Activated gamma-delta T cell treated with Interleukin-2 at 50 U/mL for 16 hours (primary cell): Measurements from ENCODE around the gene SERPINE2.

Experiments used
- DNase-seq: peaks from one replicate; pipeline ENCODE4 v3.0.0-alpha.2; 2020

The SERPINE2 gene

GRCh38 chr2:223937535-223937934 lies 101.6 kb downstream of the SERPINE2 start:
- no peak for DNase-seq

DNA sequence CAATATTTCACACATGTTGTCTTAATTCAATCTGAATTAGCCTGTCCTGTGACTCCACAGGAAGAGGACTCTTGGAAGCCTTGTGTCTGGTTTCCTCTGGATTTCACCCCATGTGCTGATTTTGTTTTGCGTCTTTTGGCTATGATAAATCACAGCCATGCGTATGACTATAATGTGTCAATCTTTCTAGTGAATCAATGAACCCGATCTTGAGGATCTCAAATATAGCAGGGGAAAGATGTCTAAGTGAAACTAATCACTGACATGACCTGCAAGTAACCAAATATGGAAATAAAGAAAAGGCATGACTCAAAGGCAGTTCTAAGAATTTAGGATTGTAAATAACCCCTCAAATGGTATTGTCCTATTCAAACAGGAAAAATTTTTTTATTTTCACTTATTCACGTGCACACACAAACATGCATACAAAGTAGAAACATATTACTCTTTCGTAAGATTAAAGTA lies 102.2 kb downstream of the SERPINE2 start:
- DNase-seq: no peak

DNA sequence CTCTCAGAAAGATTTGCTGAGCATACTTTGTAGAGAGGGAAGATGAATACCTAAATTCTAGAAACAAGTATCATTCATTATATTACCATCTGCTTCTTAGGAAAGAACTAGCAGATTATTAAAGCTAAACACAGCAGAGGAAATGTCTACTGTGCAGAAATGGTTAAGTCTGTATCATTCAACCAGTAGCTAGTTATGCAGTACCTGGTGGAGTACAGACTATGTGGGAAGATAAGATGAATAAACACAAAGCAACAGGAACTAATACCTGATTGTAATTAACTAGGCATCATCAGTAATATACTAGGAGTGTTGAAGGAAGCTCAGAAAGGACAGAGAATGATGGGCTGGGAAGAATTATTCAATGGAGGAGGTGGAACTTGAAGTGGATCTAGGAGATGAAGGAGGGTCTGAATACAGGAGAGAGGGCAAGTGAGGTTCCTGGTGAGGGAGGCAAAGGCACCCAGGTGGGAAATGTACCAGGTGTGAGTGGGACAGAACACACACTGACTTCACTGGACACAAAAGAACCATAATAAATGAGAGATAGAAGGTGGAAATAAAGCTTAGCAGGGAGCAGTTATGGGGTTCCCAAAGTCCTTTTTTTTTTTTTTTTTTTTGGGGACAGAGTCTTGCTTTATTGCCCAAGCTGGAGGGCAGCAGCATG lies 103.5 kb downstream of the SERPINE2 start:
- no peak for DNase-seq

GRCh38 chr2:223934870-223935269 lies 104.2 kb downstream of the SERPINE2 start:
- no peak for DNase-seq

- no peak for DNase-seq
These were observed 106.0 kb downstream of the SERPINE2 start for GRCh38 chr2:223932816-223933800.

GRCh38 chr2:223930103-223930976 lies 108.7 kb downstream of the SERPINE2 start:
- no peak for DNase-seq

DNA sequence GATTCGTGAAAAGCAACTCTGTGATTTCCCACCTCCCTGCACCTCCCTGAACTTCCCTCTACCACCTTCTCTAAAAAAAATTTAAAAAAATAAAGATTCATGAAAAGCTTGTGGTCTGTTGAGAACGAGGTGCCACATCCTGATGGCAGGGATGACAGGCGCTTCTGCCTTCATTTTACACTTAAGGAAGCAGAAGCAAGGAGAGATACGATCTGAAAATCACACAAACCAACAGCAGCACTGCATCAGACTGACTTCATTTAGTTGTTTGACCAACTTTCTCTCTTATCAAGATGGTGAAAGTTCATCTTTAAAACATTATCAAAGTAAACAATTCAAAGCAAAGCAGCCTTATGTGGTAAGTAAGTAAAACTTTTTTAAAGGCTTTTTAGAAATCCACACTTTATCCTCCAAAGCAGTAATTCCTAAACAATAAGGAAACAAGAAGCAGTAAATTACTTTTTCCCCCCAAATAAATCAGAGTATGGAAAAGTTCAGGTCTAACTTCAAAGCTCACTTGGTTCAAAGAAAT lies 109.4 kb downstream of the SERPINE2 start:
- no peak for DNase-seq

- DNase-seq: no peak
These were observed 110.7 kb downstream of the SERPINE2 start for GRCh38 chr2:223928113-223929006.

DNA sequence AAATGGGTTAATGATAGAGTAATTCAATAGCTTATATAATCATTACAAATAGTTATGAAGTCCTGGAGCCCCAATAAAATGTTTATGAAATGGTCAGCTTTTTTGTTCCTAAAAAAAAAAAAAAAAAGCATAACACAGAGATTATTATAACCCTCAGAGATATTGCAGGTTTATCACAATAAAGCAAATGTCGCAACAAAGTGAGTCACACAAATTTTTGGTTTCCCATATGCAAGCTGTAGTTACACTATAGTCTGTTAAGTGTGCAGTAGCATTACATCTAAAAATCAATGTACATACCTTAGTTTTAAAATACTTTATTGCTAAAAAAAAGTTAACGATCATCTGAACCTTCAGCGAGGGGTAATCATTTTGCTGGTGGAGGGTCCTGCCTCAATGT lies 114.0 kb downstream of the SERPINE2 start:
- DNase-seq: no peak
